ENCODE data around the gene CHST7.

GRCh38 chrX:46547857-46548256 lies 25.7 kb upstream of the CHST7 start:
- TF ChIP-seq CTCF (IDR thresholded peaks at IDR 0.05) (no peak), POLR2A (IDR thresholded peaks at IDR 0.05) (no peak), POLR2AphosphoS5 (IDR thresholded peaks at IDR 0.05) (no peak)

All from gastroesophageal sphincter (tissue), 3 donors.